Hindlimb muscle (tissue), 1 donor: ENCODE results near the gene ATP11C. TPM values are rescaled to one million over a fixed set of nuclear protein-coding genes. Genes with fewer than 3 reads are reported as not detected.
A peak's percentile ranks its signal among the peaks of the same experiment; 100 is the strongest.
"Not testable (repeated sequence)": the region's sequence is repeated elsewhere in the genome, so short reads cannot be mapped to it uniquely, and the experiment has no call there.

ENCODE experiments used
- DNase-seq: peaks from one replicate; pipeline ENCODE4 v3.0.0-alpha.2; 2013
- polyA plus RNA-seq: library from polyadenylated mRNA; unstranded; fragments of 120-200 nt; gene quantifications from one replicate; pipeline ENCODE4 v1.2.1, GENCODE V29; 2013; ENCODE audit not compliant: insufficient read length

The ATP11C gene
- polyA plus RNA-seq, 1 donor, result 15.0 TPM

- no peak for DNase-seq
Observed at GRCh38 chrX:139708067-139708466, 224.8 kb downstream of the ATP11C start, which contains the start of gene MCF2. Gene MCF2 (minus strand): TSS chrX:139708167. CDS start chrX:139651744, 56,423 bp downstream.

GRCh38 chrX:139702658-139703057 lies 230.2 kb downstream of the ATP11C start:
- DNase-seq, result no peak

GRCh38 chrX:139692908-139693307 lies 239.9 kb downstream of the ATP11C start:
- no peak for DNase-seq

GRCh38 chrX:139692506-139692849 lies 240.4 kb downstream of the ATP11C start:
- no peak for DNase-seq

- DNase-seq, result no peak
Observed at GRCh38 chrX:139691843-139692505, 240.9 kb downstream of the ATP11C start.

- DNase-seq, result peak; percentile 26
Observed at GRCh38 chrX:139691493-139691842, 241.4 kb downstream of the ATP11C start.

GRCh38 chrX:139685175-139685574 lies 247.7 kb downstream of the ATP11C start:
- DNase-seq, result not testable (repeated sequence)

GRCh38 chrX:139680356-139680755 lies 252.5 kb downstream of the ATP11C start:
- no peak for DNase-seq

Other genes with a start within 250 kb of the ATP11C start
- 0.09 TPM for gene MCF2, start 224.9 kb downstream of the ATP11C start, polyA plus RNA-seq
- gene CXorf66, start 32.5 kb upstream of the ATP11C start, polyA plus RNA-seq, result not detected